ENCODE results near the gene PSMB2. TPM values are rescaled to one million over a fixed set of nuclear protein-coding genes. Genes with fewer than 3 reads are reported as not detected.

Gene PSMB2
- total RNA-seq, 1 experiment from 2014 or later = 86.0 TPM

DNA sequence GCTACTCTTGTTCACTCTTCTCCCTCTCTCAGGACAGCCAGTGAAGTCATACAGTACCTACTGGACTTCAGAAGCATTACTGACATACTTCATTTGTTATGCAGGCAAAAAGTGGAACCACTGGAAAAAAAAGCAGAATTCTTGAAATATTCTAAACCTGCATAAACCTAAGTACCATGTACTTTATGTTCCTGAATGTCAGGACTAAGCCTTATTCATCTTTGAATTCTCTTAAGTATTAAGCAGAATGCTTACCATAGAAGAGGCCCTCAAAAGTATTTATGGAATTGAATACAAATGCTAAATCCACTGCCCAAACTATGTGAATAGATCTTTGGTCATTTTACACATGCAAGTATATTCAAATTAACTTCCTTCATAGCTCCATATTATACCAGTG lies 7.8 kb downstream of the PSMB2 start:
- Histone ChIP-seq H3K9ac (ENCODE audit: extremely low read depth, insufficient read length, low read length) (no peak overlapping the region), H2BK5ac (ENCODE audit: insufficient read length, low read length) (no peak overlapping the region), H3T11ph (ENCODE audit: low read length) (no peak overlapping the region), H3K18ac (ENCODE audit: insufficient read length, low read depth, low read length) (no peak overlapping the region), H3K4ac (ENCODE audit: low read depth, low read length) (no peak overlapping the region), H3K27me3 (ENCODE audit: insufficient read depth, low read length) (no peaks in the 10 kb centered on the region), H3K9me3 (ENCODE audit: control insufficient read depth, low read depth, low read length) (no peaks in the 10 kb centered on the region), H3K23me2 (ENCODE audit: insufficient read length, low read depth, low read length, poor library complexity, severe bottlenecking) (no peaks in the 10 kb centered on the region), H2BK120ac (ENCODE audit: low read depth, low read length, poor library complexity, severe bottlenecking) (no peak overlapping the region), H3K4me1 (ENCODE audit: insufficient read depth, low read length) (peaks cover 2% of the 10 kb centered on the region; the same call in 1 of the 2 replicates), H4K91ac (ENCODE audit: insufficient read length, low read depth, low read length) (no peak overlapping the region), H3K79me1 (ENCODE audit: insufficient read depth, low read depth, low read length, poor library complexity, severe bottlenecking) (no peaks in the 10 kb centered on the region), H2AFZ (ENCODE audit: low read length) (no peak overlapping the region), H2AK5ac (ENCODE audit: insufficient read length, low read length) (no peak overlapping the region), H3K79me2 (ENCODE audit: insufficient read depth, low read length) (peaks cover 12% of the 10 kb centered on the region; the same call in 1 of the 2 replicates), H3K4me2 (ENCODE audit: insufficient read depth, insufficient read length, low read length) (no peak overlapping the region), H4K20me1 (ENCODE audit: control insufficient read depth, insufficient read depth, insufficient read length) (no peaks in the 10 kb centered on the region), H4K5ac (ENCODE audit: insufficient read length, low read depth, low read length) (no peak overlapping the region), H4K8ac (replicated peaks; ENCODE audit: insufficient read length, low read depth, low read length) (no peak overlapping the region), H3K27ac (ENCODE audit: insufficient read length, low read depth, low read length) (no peak overlapping the region), H2BK20ac (ENCODE audit: low read depth, low read length, poor library complexity, severe bottlenecking) (no peak overlapping the region), H2BK12ac (ENCODE audit: insufficient read length, low read depth, low read length) (no peak overlapping the region), H3K56ac (ENCODE audit: insufficient read length, low read depth, low read length) (no peak overlapping the region), H2BK15ac (ENCODE audit: low read depth, low read length) (no peak overlapping the region), H3K23ac (ENCODE audit: insufficient read length, low read depth, low read length) (no peak overlapping the region), H3K14ac (ENCODE audit: insufficient read depth, low read length) (no peak overlapping the region)
- DNase-seq = no peak
- no peak overlapping the region for H3K27ac Mint-ChIP-seq
- H3K4me3 Mint-ChIP-seq = no peak overlapping the region
- H3K36me3 Mint-ChIP-seq (ENCODE audit: insufficient read depth in 1 of 3, low read depth in 3 of 3) = peaks cover 31 to 69% (median 61%) of the 10 kb centered on the region in 3 experiments; a peak in 6 of 7 replicates
- H3K4me1 Mint-ChIP-seq = peaks cover 7 to 12% of the 10 kb centered on the region in 2 experiments
- TF ChIP-seq CTCF (conservative IDR thresholded peaks at IDR 0.05) = no peak
- no peaks in the 10 kb centered on the region for H3K27me3 Mint-ChIP-seq (ENCODE audit: low read depth)
- H3K9me3 Mint-ChIP-seq = no peaks in the 10 kb centered on the region

All from H9 (cell line).